Esophagus muscularis mucosa (tissue), 3 donors: ENCODE measurements around the gene CPA2.

Source experiments
- CTCF ChIP-seq, 3 experiments: fragments of 200-600 bp in 2 of 3; fragments of 450-650 bp in 1 of 3; sonication (generic) in 2 of 3; IDR thresholded peaks; one replicate each; pipeline ENCODE4 v1.5.1; 2017 to 2019; ENCODE audit warnings: antibody characterized with exemption in 3 of 3, mild to moderate bottlenecking in 2 of 3, moderate library complexity in 1 of 3
- POLR2A ChIP-seq: fragments of 450-650 bp; IDR thresholded peaks from one replicate; pipeline ENCODE4 v1.6.1; 2017; ENCODE audit warnings: antibody characterized with exemption, moderate library complexity, mild to moderate bottlenecking, low read depth
- POLR2AphosphoS5 ChIP-seq, 2 donors: sonication (generic); formaldehyde crosslinking; IDR thresholded peaks; one replicate each; pipeline ENCODE4 v1.6.1; 2017; ENCODE audit warnings: antibody characterized with exemption in 2 of 2

GRCh38 chr7:130218806-130219620, 47.6 kb upstream of the CPA2 start:
- TF ChIP-seq CTCF (IDR thresholded peaks at IDR 0.05): no peak
- TF ChIP-seq POLR2AphosphoS5 (IDR thresholded peaks at IDR 0.05): no peak
- no peak for TF ChIP-seq POLR2A
